Glutamatergic neuron (in vitro differentiated cells): ENCODE measurements around the gene LIMS1. TPM values are rescaled to one million over a fixed set of nuclear protein-coding genes. Genes with fewer than 3 reads are reported as not detected.
A peak's percentile ranks its signal among the peaks of the same experiment; 100 is the strongest.

Experiments used
- DNase-seq: peaks from one replicate; pipeline ENCODE4 v3.0.0; 2022
- H3K27ac Mint-ChIP-seq: one replicate; pipeline ENCODE4 v1.8.0; 2020; ENCODE audit warnings: mild to moderate bottlenecking, mixed read lengths, inconsistent platforms; ENCODE audit not compliant: unreplicated experiment
- H3K27me3 Mint-ChIP-seq: one replicate; pipeline ENCODE4 v1.8.0; 2020; ENCODE audit warnings: mild to moderate bottlenecking, moderate library complexity, mixed read lengths, inconsistent platforms; ENCODE audit not compliant: unreplicated experiment
- H3K36me3 Mint-ChIP-seq: one replicate; pipeline ENCODE4 v1.8.0; 2020; ENCODE audit warnings: mild to moderate bottlenecking, mixed read lengths, inconsistent platforms; ENCODE audit not compliant: unreplicated experiment
- H3K4me1 Mint-ChIP-seq: one replicate; pipeline ENCODE4 v1.8.0; 2020; ENCODE audit warnings: mild to moderate bottlenecking, low read depth, mixed read lengths, inconsistent platforms; ENCODE audit not compliant: unreplicated experiment
- H3K4me3 Mint-ChIP-seq: one replicate; pipeline ENCODE4 v1.8.0; 2020; ENCODE audit warnings: mild to moderate bottlenecking, mixed read lengths, inconsistent platforms; ENCODE audit not compliant: unreplicated experiment
- H3K9me3 Mint-ChIP-seq: one replicate; pipeline ENCODE4 v1.8.0; 2020; ENCODE audit warnings: mild to moderate bottlenecking, moderate library complexity, mixed read lengths, inconsistent platforms; ENCODE audit not compliant: unreplicated experiment
- CTCF ChIP-seq: fragments of 200-600 bp; sonication (generic); IDR thresholded peaks from one replicate; pipeline ENCODE4 v1.5.0; 2021; ENCODE audit not compliant: partially characterized antibody, unreplicated experiment
- total RNA-seq: library from RNA; stranded (reverse); fragmentation: NEBNext Ultra II Directional; extraction: Animal tissue kit (Norgen Biotek cat#: 25700); gene quantifications from one replicate; pipeline ENCODE4 v1.2.1, GENCODE V29; 2021; ENCODE audit not compliant: unreplicated experiment

LIMS1 gene
- total RNA-seq, 1 donor from 2014 or later = 18.5 TPM

- Mint-ChIP-seq H3K36me3 (no peaks in the 10 kb centered on the region), H3K9me3 (peaks cover 3% of the 10 kb centered on the region), H3K27me3 (peaks cover 4% of the 10 kb centered on the region), H3K4me3 (no peak overlapping the region), H3K4me1 (peaks cover 23% of the 10 kb centered on the region), H3K27ac (no peak overlapping the region)
- peak; percentile 35 for DNase-seq
- peak; percentile 53 for TF ChIP-seq CTCF
Observed at GRCh38 chr2:108583903-108584520, 49.7 kb downstream of the LIMS1 start.

GRCh38 chr2:108585436-108585835 lies 51.2 kb downstream of the LIMS1 start:
- H3K9me3 Mint-ChIP-seq = peaks cover 1% of the 10 kb centered on the region
- H3K4me1 Mint-ChIP-seq = peaks cover 23% of the 10 kb centered on the region
- peaks cover 4% of the 10 kb centered on the region for H3K27me3 Mint-ChIP-seq
- peak overlapping the region; percentile 29 for H3K27ac Mint-ChIP-seq
- no peak overlapping the region for H3K4me3 Mint-ChIP-seq
- no peak for DNase-seq
- H3K36me3 Mint-ChIP-seq = no peaks in the 10 kb centered on the region
- TF ChIP-seq CTCF = no peak

- no peak for DNase-seq
- H3K27me3 Mint-ChIP-seq = peaks cover 6% of the 10 kb centered on the region
- no peak overlapping the region for H3K4me3 Mint-ChIP-seq
- H3K36me3 Mint-ChIP-seq = no peaks in the 10 kb centered on the region
- no peak overlapping the region for H3K27ac Mint-ChIP-seq
- H3K9me3 Mint-ChIP-seq = peaks cover 1% of the 10 kb centered on the region
- peaks cover 23% of the 10 kb centered on the region for H3K4me1 Mint-ChIP-seq
- TF ChIP-seq CTCF = no peak
Observed at GRCh38 chr2:108586116-108586515, 51.8 kb downstream of the LIMS1 start.

GRCh38 chr2:108586631-108587030 lies 52.4 kb downstream of the LIMS1 start:
- Mint-ChIP-seq H3K9me3 (peaks cover 1% of the 10 kb centered on the region), H3K4me3 (no peak overlapping the region), H3K27me3 (peaks cover 6% of the 10 kb centered on the region), H3K27ac (no peak overlapping the region), H3K4me1 (peaks cover 23% of the 10 kb centered on the region), H3K36me3 (no peaks in the 10 kb centered on the region)
- no peak for TF ChIP-seq CTCF
- DNase-seq = no peak

- no peak for TF ChIP-seq CTCF
- no peak for DNase-seq
- no peaks in the 10 kb centered on the region for H3K36me3 Mint-ChIP-seq
- peaks cover 1% of the 10 kb centered on the region for H3K9me3 Mint-ChIP-seq
- H3K4me1 Mint-ChIP-seq = peaks cover 23% of the 10 kb centered on the region
- H3K27me3 Mint-ChIP-seq = peaks cover 6% of the 10 kb centered on the region
- H3K27ac Mint-ChIP-seq = no peak overlapping the region
- no peak overlapping the region for H3K4me3 Mint-ChIP-seq
Observed at GRCh38 chr2:108587621-108588020, 53.4 kb downstream of the LIMS1 start.
